ENCODE measurements around the gene CUX1.

The CUX1 gene

DNA sequence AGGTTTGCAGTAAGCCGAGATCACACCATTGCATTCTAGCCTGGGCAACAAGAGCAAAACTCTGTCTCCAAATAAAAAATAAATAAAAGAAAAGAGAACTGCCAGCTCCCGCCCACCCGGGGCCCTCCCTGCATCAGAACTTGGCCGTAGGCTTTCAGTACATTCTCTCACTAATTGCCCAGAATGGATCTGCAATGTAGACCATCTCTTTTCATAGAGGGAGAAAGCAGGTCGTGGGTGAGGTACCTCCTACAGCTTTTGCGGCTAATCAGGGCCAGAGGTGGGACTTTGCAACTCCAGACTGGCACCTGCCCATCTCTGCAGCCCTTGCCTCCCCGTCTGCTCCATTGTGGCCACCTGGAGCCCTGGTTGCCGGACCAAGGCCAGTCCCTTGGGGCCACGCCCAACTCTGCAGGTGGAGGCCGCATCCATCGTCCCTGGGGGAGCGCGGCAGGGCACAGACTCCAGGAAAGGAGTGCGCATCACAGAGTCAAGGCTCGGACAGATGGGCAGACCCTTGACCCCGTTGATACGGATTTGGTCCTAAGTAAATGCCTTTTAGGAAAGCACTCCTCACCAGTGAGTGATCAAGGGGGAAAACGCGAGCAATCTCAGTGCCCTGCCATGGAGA lies 290.2 kb downstream of the CUX1 start:
- DNase-seq (ENCODE audit: insufficient read length) (no peak), FAIRE-seq (no peak)
- TF ChIP-seq TAF1 (IDR thresholded peaks at IDR 0.05; ENCODE audit: borderline replicate concordance, low read depth, low read length) (no peak), POLR2A (IDR thresholded peaks at IDR 0.05; ENCODE audit: low read depth, low read length) (no peak), POLR2AphosphoS5 (IDR thresholded peaks at IDR 0.05; ENCODE audit: low read depth, low read length) (no peak)

DNA sequence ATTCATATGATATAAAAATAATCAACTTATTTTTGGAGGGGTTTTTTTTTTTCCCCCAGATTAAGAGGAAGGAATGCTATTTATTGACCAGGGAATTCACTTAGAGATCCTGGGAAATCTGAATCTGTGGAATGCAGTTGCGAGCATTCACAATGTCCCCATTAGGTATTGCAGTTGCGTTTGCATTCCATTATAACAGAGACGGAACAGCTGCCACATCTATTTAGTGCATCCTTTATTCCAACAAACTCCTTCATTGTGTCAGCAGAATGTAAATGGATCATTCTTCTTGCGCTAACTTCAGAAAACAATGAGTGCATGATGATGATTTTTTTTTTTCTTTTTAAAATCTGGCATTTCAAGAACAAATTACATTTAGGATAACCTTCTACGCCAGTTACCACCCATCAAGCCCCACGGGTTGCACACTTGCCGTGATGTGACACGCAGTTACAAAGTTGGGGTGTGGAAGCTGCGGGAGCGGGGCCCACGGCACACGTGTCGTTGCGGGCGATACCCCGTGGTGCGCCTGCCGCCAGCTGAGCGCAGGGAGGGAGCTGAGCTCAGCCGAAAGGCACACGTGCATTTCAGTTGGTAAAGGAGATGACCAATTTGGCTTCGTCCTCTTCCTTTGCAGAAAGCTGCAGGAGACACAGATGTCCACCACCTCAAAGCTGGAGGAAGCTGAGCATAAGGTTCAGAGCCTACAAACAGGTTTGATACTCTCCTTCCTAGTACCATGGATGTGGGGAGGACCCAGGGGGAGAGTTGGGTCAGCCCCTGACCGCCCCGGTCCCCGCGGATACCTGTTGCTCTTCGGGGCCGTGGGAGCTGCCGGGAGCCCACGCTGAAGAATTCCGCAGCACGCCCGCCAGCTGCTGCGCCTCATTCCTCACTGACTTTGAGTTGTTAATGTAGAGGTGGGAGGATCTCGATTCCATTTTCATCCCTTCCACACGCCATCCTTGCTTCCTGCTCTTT lies 293.9 kb downstream of the CUX1 start:
- DNase-seq (ENCODE audit: insufficient read length) (no peak), FAIRE-seq (no peak)
- TF ChIP-seq POLR2AphosphoS5 (IDR thresholded peaks at IDR 0.05; ENCODE audit: low read depth, low read length) = no peak
- TF ChIP-seq POLR2A (IDR thresholded peaks at IDR 0.05; ENCODE audit: low read depth, low read length) = no peak

DNA sequence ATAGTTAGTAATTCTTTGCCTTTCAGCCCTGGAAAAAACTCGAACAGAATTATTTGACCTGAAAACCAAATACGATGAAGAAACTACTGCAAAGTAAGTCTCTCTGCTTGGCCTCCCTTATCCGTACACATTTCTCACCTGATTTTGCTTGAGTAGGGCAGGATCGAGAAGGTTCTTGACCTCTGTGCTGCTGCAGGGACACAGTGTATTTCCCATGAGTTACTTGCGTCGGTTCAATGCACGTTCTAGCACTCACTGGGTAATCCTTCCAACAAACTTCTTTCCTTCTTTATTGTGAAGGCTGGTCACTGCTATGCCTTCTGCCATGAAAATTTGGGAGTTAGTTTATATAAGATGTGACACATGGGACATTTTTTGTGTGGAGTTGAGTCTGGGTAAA lies 297.8 kb downstream of the CUX1 start:
- TF ChIP-seq POLR2A (IDR thresholded peaks at IDR 0.05; ENCODE audit: low read depth, low read length) = no peak
- TF ChIP-seq TAF1 (IDR thresholded peaks at IDR 0.05; ENCODE audit: borderline replicate concordance, low read depth, low read length) = no peak
- no peak for TF ChIP-seq POLR2AphosphoS5 (IDR thresholded peaks at IDR 0.05; ENCODE audit: low read depth, low read length)
- DNase-seq (ENCODE audit: insufficient read length) = no peak
- FAIRE-seq = no peak

DNA sequence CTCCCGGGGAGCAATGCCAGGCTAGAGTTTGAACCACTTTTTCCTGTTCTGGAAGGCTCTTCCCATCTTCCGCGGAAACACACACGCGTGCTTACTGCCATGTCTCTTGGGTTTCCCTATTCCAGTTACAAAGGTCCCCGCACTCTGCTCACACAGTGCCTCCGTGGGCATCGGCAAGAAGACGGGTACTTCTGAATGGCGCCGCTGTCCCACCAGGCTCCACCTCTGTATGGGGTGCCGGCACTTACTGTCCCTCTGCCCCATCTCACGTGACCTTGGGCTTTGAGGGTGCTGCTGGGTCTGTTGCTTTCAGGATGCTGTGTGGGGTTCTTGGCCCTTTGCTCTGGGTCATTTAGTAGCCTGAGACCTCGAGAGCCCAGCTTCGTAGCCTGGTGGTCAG lies 298.5 kb downstream of the CUX1 start:
- no peak for FAIRE-seq
- DNase-seq (ENCODE audit: insufficient read length) = no peak
- TF ChIP-seq TAF1 (IDR thresholded peaks at IDR 0.05; ENCODE audit: borderline replicate concordance, low read depth, low read length) = no peak
- no peak for TF ChIP-seq POLR2AphosphoS5 (IDR thresholded peaks at IDR 0.05; ENCODE audit: low read depth, low read length)
- TF ChIP-seq POLR2A (IDR thresholded peaks at IDR 0.05; ENCODE audit: low read depth, low read length) = no peak

DNA sequence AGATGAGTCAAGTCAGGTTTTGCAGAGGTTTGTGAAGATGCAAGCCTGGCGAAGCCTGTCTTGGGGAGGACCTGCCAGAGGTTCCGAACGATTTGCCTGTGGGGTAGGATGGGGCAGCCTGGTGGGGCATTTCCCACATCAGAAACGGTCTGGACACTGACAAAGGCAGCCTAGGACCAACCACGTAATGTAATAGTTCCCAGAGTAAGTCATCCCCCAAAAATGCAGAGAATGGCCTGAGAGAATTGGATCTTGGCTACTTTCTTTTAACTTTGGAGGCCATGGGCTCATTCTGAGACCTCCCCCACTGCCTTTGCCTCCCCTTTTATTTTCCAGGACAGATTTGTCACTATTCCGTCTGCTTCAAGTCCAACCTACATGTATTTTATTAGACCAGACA lies 300.3 kb downstream of the CUX1 start:
- no peak for TF ChIP-seq POLR2A (IDR thresholded peaks at IDR 0.05; ENCODE audit: low read depth, low read length)
- TF ChIP-seq TAF1 (IDR thresholded peaks at IDR 0.05; ENCODE audit: borderline replicate concordance, low read depth, low read length) = no peak
- TF ChIP-seq POLR2AphosphoS5 (IDR thresholded peaks at IDR 0.05; ENCODE audit: low read depth, low read length) = no peak
- DNase-seq (ENCODE audit: insufficient read length) (no peak), FAIRE-seq (no peak)

DNA sequence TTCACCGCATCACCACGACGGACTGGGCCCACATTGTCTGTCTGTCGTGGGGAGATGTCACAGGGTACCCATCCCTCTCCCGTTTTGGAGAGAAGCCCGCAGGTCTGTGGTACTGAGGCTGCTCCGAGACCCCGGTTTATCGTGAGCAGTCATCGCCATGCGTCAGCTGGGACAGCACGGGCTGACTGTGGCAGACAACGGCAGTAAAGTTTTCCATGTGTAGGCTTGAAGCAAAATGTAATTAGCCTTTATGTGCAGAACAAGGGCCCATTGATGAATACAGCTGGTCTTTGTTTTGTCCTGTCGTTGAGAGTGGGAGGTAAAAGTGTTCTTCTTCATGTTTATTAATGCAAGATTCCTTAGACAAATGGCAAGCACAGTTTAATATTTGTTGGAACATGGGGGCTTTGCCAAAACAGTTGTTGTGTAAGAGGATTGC lies 301.8 kb downstream of the CUX1 start:
- DNase-seq (ENCODE audit: insufficient read length) (no peak), FAIRE-seq (no peak)
- TF ChIP-seq POLR2AphosphoS5 (IDR thresholded peaks at IDR 0.05; ENCODE audit: low read depth, low read length) = no peak
- no peak for TF ChIP-seq POLR2A (IDR thresholded peaks at IDR 0.05; ENCODE audit: low read depth, low read length)
- no peak for TF ChIP-seq TAF1 (IDR thresholded peaks at IDR 0.05; ENCODE audit: borderline replicate concordance, low read depth, low read length)

DNA sequence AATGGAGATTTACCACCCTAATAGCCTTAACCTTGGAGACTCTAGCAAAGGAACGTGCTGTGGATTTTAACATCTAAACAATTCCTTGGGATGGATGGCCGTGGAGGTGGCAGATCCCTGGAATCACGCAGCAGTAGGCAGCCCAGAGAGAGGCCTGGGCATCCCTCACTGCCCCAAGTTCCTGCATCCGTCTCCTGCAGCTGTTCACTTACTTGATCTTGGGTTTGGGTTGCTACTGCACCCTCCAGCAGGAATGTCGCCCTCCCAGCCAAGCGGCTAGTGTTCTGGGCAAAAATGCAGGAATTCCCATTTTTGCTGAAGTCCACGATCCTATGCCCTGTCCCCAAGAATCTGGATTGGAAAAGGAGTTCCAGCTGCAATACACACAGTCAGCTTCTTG lies 302.5 kb downstream of the CUX1 start:
- no peak for DNase-seq (ENCODE audit: insufficient read length)
- FAIRE-seq = no peak
- TF ChIP-seq POLR2AphosphoS5 (IDR thresholded peaks at IDR 0.05; ENCODE audit: low read depth, low read length) = no peak
- TF ChIP-seq TAF1 (IDR thresholded peaks at IDR 0.05; ENCODE audit: borderline replicate concordance, low read depth, low read length) = no peak
- no peak for TF ChIP-seq POLR2A (IDR thresholded peaks at IDR 0.05; ENCODE audit: low read depth, low read length)

DNA sequence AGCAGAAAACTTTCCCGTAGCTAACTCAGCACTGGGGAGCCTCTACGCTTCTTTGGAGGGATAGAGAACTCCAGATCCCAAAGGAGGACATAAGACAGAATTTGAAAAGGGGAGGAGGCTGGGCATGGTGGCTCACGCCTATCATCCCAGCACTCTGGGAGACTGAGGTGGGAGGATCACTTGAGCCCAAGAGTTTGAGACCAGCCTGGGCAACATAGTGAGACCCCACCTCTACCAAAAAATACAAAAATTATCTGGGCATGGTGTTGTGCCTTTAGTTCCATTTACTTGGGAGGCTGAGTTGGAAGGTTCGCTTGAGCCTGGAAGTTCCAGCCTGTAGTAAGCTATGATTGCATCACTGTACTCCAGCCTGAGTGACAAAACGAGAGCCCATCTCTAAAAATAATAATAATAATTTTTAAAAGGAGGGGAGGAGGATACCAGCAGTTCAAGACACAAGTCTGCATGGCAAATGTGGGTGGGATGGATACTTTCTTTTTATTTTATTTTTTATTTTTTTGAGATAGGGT lies 303.3 kb downstream of the CUX1 start:
- DNase-seq (ENCODE audit: insufficient read length) (no peak), FAIRE-seq (no peak)
- TF ChIP-seq TAF1 (IDR thresholded peaks at IDR 0.05; ENCODE audit: borderline replicate concordance, low read depth, low read length) = no peak
- no peak for TF ChIP-seq POLR2AphosphoS5 (IDR thresholded peaks at IDR 0.05; ENCODE audit: low read depth, low read length)
- no peak for TF ChIP-seq POLR2A (IDR thresholded peaks at IDR 0.05; ENCODE audit: low read depth, low read length)

DNA sequence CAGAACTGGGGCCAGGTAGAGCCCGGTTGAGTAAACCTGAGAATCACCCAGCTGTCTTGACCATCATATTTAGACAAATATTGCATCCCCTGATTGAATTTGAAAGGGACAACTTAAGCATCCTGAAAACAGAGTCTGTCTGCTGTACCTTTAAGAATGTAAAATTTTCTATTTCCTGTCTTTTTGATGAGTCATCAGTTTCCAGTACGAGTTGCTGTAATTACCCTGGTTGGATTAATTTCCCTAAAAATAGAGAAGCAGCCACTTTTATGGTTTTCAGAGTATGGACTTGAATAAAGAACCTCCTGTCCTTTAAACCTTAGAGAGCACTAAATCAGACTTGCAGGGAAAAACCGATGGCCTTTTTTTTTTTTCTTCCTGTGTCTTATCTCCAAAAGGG lies 304.6 kb downstream of the CUX1 start:
- DNase-seq (ENCODE audit: insufficient read length) = no peak
- no peak for TF ChIP-seq POLR2A (IDR thresholded peaks at IDR 0.05; ENCODE audit: low read depth, low read length)
- TF ChIP-seq TAF1 (IDR thresholded peaks at IDR 0.05; ENCODE audit: borderline replicate concordance, low read depth, low read length) = no peak
- TF ChIP-seq POLR2AphosphoS5 (IDR thresholded peaks at IDR 0.05; ENCODE audit: low read depth, low read length) = no peak
- FAIRE-seq = no peak

DNA sequence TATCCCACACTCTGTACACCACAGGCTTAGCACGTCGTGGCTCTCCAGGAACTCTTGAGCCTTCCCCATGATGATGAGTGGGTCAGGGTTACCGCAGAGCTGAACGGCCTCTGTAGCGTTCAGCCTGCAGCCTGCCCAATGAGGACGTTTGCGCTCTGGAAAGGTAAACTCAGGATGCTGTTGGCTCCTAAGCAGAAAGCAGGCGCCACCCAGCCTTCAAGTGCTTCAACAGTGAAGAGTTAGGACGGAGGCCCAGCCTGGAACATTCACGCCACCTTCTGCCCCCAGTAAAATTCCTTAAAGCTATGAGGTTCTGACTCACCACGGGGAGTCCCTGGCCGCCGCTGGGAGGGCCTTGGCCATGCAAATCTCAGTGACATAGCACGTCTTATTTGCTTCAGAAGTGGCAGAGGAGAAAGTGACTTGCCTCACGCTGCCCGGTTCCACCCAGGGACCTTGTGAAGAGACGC lies 307.7 kb downstream of the CUX1 start:
- DNase-seq (ENCODE audit: insufficient read length) = peak; percentile 47
- TF ChIP-seq POLR2AphosphoS5 (IDR thresholded peaks at IDR 0.05; ENCODE audit: low read depth, low read length) (no peak), POLR2A (IDR thresholded peaks at IDR 0.05; ENCODE audit: low read depth, low read length) (0 out of 2 replicates have a peak, but pooled peaks have one; percentile 26)
- FAIRE-seq = peak; percentile 72

DNA sequence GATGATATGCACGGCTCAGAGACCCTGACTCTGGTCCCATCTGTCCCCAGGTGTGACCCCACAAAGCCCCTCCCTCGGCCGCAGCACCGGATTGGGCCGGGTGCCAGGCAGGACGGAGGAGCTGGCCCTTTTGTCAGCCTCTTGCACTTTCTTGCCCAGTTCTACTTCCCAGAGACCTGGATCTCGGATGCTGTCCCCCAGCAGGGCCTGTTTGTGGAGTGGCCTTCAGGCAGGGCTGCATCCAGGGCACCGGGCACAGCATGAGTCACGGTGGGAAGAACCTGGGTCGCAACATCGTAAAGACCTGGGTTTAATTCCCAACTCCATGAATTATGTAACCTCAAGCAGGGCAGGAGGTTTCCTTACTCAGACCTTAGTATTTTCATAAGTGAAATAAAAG lies 310.9 kb downstream of the CUX1 start:
- no peak for FAIRE-seq

More for the DNA sequence above, 310.9 kb downstream of the CUX1 start:
- DNase-seq (ENCODE audit: insufficient read length) = no peak
- TF ChIP-seq POLR2A (IDR thresholded peaks at IDR 0.05; ENCODE audit: low read depth, low read length) (no peak), TAF1 (IDR thresholded peaks at IDR 0.05; ENCODE audit: borderline replicate concordance, low read depth, low read length) (no peak), POLR2AphosphoS5 (IDR thresholded peaks at IDR 0.05; ENCODE audit: low read depth, low read length) (no peak)

All from GM12892 (cell line).